Measurements from ENCODE around the gene SLIT2. TPM values are rescaled to one million over a fixed set of nuclear protein-coding genes. Genes with fewer than 3 reads are reported as not detected.

The SLIT2 gene
- total and polyA plus RNA-seq, 2 donors from 2014 or later = 9.2 to 11.5 TPM

DNA sequence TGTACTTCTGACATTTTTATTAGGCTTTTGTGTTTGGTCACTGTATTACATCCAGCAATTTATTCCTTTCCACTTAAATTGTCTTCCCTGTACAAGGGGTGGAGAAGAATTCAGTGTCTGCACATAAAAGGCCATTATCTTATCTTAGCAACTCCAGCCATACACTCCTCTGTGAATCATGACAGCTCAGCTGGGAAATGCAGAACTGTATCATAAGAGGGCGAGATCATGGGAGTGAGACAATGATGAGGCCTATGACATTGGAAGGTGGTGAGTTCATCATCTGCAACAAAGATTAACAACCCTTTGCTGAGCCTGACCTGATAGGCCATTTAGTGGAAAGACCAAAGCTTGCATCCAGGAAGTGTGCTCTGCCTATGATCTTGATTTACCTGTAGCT is 33.3 kb downstream of the SLIT2 start:
- H3K27me3 ChIP-seq (ENCODE audit: control insufficient read depth, insufficient read depth, low read length) = no peaks in the 10 kb centered on the region
- TF ChIP-seq, protein P1, sequence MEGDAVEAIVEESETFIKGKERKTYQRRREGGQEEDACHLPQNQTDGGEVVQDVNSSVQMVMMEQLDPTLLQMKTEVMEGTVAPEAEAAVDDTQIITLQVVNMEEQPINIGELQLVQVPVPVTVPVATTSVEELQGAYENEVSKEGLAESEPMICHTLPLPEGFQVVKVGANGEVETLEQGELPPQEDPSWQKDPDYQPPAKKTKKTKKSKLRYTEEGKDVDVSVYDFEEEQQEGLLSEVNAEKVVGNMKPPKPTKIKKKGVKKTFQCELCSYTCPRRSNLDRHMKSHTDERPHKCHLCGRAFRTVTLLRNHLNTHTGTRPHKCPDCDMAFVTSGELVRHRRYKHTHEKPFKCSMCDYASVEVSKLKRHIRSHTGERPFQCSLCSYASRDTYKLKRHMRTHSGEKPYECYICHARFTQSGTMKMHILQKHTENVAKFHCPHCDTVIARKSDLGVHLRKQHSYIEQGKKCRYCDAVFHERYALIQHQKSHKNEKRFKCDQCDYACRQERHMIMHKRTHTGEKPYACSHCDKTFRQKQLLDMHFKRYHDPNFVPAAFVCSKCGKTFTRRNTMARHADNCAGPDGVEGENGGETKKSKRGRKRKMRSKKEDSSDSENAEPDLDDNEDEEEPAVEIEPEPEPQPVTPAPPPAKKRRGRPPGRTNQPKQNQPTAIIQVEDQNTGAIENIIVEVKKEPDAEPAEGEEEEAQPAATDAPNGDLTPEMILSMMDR (IDR thresholded peaks at IDR 0.05; ENCODE audit: borderline replicate concordance, extremely low read depth, insufficient read depth) = no peak
- no peaks in the 10 kb centered on the region for H3K36me3 ChIP-seq (ENCODE audit: control insufficient read depth in 2 of 3, insufficient read depth in 3 of 3, low read length in 3 of 3)
- no peak for FAIRE-seq
- no peak for DNase-seq
- no peaks in the 10 kb centered on the region for H3K9me3 ChIP-seq (ENCODE audit: control insufficient read depth in 2 of 3, insufficient read depth in 1 of 3, low read length in 3 of 3)
- no peak overlapping the region for H3K27ac ChIP-seq (ENCODE audit: low read depth in 2 of 2, low read length in 2 of 2)
- H3K4me3 ChIP-seq (ENCODE audit: low read length in 3 of 3) = no peak overlapping the region
- H3K9ac ChIP-seq (ENCODE audit: low read length in 3 of 3) = no peak overlapping the region
- H3K4me1 ChIP-seq (ENCODE audit: control insufficient read depth in 2 of 3, insufficient read depth in 2 of 3, low read depth in 1 of 3, low read length in 3 of 3) = no peaks in the 10 kb centered on the region
- intact Hi-C loops (cut with DNase I) = no loop called here

GRCh38 chr4:20287246-20287645 is 35.5 kb downstream of the SLIT2 start:
- no peak overlapping the region for H3K27ac ChIP-seq (ENCODE audit: low read depth in 2 of 2, low read length in 2 of 2)
- H3K4me1 ChIP-seq (ENCODE audit: control insufficient read depth in 2 of 3, insufficient read depth in 2 of 3, low read depth in 1 of 3, low read length in 3 of 3) = no peaks in the 10 kb centered on the region
- no peaks in the 10 kb centered on the region for H3K9me3 ChIP-seq (ENCODE audit: control insufficient read depth in 2 of 3, insufficient read depth in 1 of 3, low read length in 3 of 3)
- intact Hi-C loops (cut with DNase I) = no loop called here
- no peaks in the 10 kb centered on the region for H3K36me3 ChIP-seq (ENCODE audit: control insufficient read depth in 2 of 3, insufficient read depth in 3 of 3, low read length in 3 of 3)
- no peak for FAIRE-seq
- no peak for DNase-seq
- H3K9ac ChIP-seq (ENCODE audit: low read length in 3 of 3) = no peak overlapping the region
- TF ChIP-seq, protein P1 (IDR thresholded peaks at IDR 0.05; ENCODE audit: borderline replicate concordance, extremely low read depth, insufficient read depth) = no peak
- H3K27me3 ChIP-seq (ENCODE audit: control insufficient read depth, insufficient read depth, low read length) = no peaks in the 10 kb centered on the region
- H3K4me3 ChIP-seq (ENCODE audit: low read length in 3 of 3) = no peak overlapping the region

DNA sequence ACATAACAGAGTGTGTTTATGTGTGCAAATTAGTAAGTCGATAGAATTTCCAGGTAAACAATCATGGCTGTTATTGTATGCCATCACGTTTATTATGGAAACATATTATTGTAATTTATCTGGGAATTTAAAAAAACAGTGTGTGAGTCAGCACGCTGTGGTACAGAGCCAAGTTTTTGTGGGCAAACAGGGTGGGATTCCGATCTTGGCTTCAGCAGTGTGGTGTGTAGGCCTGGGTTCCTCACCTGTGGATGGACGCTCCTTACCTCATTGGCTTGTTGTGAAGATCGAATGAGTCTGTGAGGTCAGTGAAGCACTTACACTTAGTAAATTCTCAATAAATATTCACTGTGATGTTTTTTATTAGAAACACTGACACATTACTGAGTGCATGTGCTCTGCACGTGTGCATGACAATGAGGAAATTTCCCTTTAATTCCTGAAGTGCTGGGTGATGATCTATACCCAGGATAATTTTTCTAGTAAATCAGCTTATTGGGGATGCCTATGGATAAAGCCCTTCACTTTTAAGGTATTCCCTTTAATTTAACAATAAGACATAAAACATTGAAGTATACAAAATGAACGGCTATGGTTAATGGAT is 36.4 kb downstream of the SLIT2 start:
- H3K4me3 ChIP-seq (ENCODE audit: low read length in 3 of 3) = no peak overlapping the region
- no peaks in the 10 kb centered on the region for H3K9me3 ChIP-seq (ENCODE audit: control insufficient read depth in 2 of 3, insufficient read depth in 1 of 3, low read length in 3 of 3)
- H3K4me1 ChIP-seq (ENCODE audit: control insufficient read depth in 2 of 3, insufficient read depth in 2 of 3, low read depth in 1 of 3, low read length in 3 of 3) = no peaks in the 10 kb centered on the region
- H3K36me3 ChIP-seq (ENCODE audit: control insufficient read depth in 2 of 3, insufficient read depth in 3 of 3, low read length in 3 of 3) = no peaks in the 10 kb centered on the region
- H3K27ac ChIP-seq (ENCODE audit: low read depth in 2 of 2, low read length in 2 of 2) = no peak overlapping the region
- DNase-seq (no peak), FAIRE-seq (no peak)
- H3K27me3 ChIP-seq (ENCODE audit: control insufficient read depth, insufficient read depth, low read length) = no peaks in the 10 kb centered on the region
- TF ChIP-seq, protein P1 (IDR thresholded peaks at IDR 0.05; ENCODE audit: borderline replicate concordance, extremely low read depth, insufficient read depth) = no peak
- intact Hi-C loops (cut with DNase I) = no loop called here
- H3K9ac ChIP-seq (ENCODE audit: low read length in 3 of 3) = no peak overlapping the region
